Peyer's patch (tissue), 4 donors: ENCODE results near the gene XPC. TPM values are rescaled to one million over a fixed set of nuclear protein-coding genes. Genes with fewer than 3 reads are reported as not detected.

Source experiments
- DNase-seq, 3 donors: peaks; one replicate each; pipeline ENCODE4 v3.0.0-alpha.2; 2017 to 2019
- H3K27ac ChIP-seq, 4 donors: fragments of 200-600 bp; sonication (generic); one replicate each; pipeline ENCODE4 v1.5.1; 2016 to 2019
- H3K27me3 ChIP-seq, 2 donors: fragments of 200-600 bp; sonication (generic); one replicate each; pipeline ENCODE4 v1.5.1; 2019
- H3K36me3 ChIP-seq, 3 donors: fragments of 200-600 bp; sonication (generic); one replicate each; pipeline ENCODE4 v1.5.1; 2016 to 2019
- H3K4me1 ChIP-seq, 4 donors: fragments of 200-600 bp; sonication (generic); one replicate each; pipeline ENCODE4 v1.5.1; 2016 to 2019
- H3K4me3 ChIP-seq, 4 donors: fragments of 200-600 bp; sonication (generic); 1 replicate in 3 of 4; 2 replicates in 1 of 4; pipeline ENCODE4 v1.5.1; 2016 to 2019; ENCODE audit warnings: mild to moderate bottlenecking in 1 of 4
- H3K9me3 ChIP-seq, 4 donors: fragments of 200-600 bp; sonication (generic); one replicate each; pipeline ENCODE4 v1.5.1; 2016 to 2019; ENCODE audit warnings: mild to moderate bottlenecking in 1 of 4
- POLR2A ChIP-seq, 2 donors: fragments of 450-650 bp; IDR thresholded peaks; one replicate each; pipeline ENCODE4 v1.5.1; 2017; ENCODE audit warnings: antibody characterized with exemption in 2 of 2, mild to moderate bottlenecking in 2 of 2, moderate library complexity in 2 of 2
- total RNA-seq, 4 donors: library from RNA; depleted of rRNA; stranded (reverse); fragments of >200 nt; gene quantifications; one replicate each; pipeline ENCODE4 v1.1.0, GENCODE V29; 2016
- TF ChIP-seq, protein P1 (sequence below), 6 experiments: fragments of 450-650 bp in 4 of 6; fragments of 200-600 bp in 2 of 6; sonication (generic) in 1 of 6; IDR thresholded peaks; one replicate each; pipeline ENCODE4 v1.5.1; 2017 to 2019; ENCODE audit warnings: antibody characterized with exemption in 6 of 6, mild to moderate bottlenecking in 3 of 6, moderate library complexity in 1 of 6

The XPC gene
- total RNA-seq, 4 donors from 2014 or later = 46.1 to 88.3 (median 78.6) TPM

GRCh38 chr3:14159426-14159825 lies 19.0 kb downstream of the XPC start:
- TF ChIP-seq, protein P1, sequence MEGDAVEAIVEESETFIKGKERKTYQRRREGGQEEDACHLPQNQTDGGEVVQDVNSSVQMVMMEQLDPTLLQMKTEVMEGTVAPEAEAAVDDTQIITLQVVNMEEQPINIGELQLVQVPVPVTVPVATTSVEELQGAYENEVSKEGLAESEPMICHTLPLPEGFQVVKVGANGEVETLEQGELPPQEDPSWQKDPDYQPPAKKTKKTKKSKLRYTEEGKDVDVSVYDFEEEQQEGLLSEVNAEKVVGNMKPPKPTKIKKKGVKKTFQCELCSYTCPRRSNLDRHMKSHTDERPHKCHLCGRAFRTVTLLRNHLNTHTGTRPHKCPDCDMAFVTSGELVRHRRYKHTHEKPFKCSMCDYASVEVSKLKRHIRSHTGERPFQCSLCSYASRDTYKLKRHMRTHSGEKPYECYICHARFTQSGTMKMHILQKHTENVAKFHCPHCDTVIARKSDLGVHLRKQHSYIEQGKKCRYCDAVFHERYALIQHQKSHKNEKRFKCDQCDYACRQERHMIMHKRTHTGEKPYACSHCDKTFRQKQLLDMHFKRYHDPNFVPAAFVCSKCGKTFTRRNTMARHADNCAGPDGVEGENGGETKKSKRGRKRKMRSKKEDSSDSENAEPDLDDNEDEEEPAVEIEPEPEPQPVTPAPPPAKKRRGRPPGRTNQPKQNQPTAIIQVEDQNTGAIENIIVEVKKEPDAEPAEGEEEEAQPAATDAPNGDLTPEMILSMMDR (IDR thresholded peaks at IDR 0.05) = no peak
- TF ChIP-seq POLR2A (IDR thresholded peaks at IDR 0.05) = no peak
- no peak for DNase-seq
- H3K27ac ChIP-seq = no peak overlapping the region
- no peaks in the 10 kb centered on the region for H3K4me1 ChIP-seq
- peaks cover 0 to 93% (median 0%) of the 10 kb centered on the region in 3 donors for H3K36me3 ChIP-seq
- no peak overlapping the region for H3K4me3 ChIP-seq
- H3K9me3 ChIP-seq = peaks cover 0 to 6% (median 0%) of the 10 kb centered on the region in 4 donors
- H3K27me3 ChIP-seq = no peaks in the 10 kb centered on the region

DNA sequence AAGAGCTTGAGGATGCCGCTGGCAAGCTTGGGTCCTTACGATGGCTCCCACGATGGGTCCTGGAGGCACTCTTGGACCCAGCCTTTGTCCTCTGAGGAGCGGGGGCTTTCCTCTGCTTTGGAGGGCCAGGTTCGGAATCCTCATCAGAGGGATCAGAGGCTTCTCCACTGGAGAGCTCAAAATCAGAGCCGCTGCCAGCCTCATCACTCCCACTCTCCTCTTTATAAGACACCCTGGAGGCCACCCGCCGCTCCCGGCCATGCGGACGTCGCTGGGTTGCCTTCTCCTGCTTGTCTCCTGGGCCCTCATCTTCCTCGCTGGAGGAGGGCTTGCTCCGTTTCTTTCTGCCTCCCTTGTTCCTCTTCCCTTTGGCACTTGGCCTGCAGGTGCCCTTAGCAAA lies 20.0 kb downstream of the XPC start:
- Histone ChIP-seq H3K4me3 (no peak overlapping the region), H3K4me1 (no peaks in the 10 kb centered on the region), H3K9me3 (peaks cover 0 to 6% (median 0%) of the 10 kb centered on the region in 4 donors), H3K36me3 (peaks cover 0 to 92% (median 0%) of the 10 kb centered on the region in 3 donors), H3K27me3 (no peaks in the 10 kb centered on the region), H3K27ac (no peak overlapping the region)
- TF ChIP-seq, protein P1 (IDR thresholded peaks at IDR 0.05) = no peak
- TF ChIP-seq POLR2A (IDR thresholded peaks at IDR 0.05) = no peak
- no peak for DNase-seq

DNA sequence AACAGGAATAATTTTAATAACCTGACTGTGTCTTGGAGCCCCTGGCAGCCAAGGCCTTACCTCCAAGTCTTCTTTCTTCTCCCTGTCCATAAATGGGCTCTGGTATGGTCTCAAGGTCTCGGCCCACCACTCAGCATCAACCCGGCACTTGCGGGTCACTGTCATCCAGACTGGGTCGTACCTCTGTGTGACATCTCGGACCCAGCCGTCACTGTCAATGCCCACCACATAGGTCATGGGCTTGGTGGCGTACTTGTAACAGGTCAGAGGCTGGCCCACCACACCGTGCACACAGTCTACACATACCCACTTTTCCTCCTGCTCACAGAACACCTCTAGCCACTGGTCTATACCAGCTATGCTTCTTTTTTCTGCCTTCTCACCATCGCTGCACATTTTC lies 20.4 kb downstream of the XPC start:
- H3K4me1 ChIP-seq = no peaks in the 10 kb centered on the region
- no peak overlapping the region for H3K4me3 ChIP-seq
- no peak for TF ChIP-seq POLR2A (IDR thresholded peaks at IDR 0.05)
- TF ChIP-seq, protein P1 (IDR thresholded peaks at IDR 0.05) = no peak
- H3K27me3 ChIP-seq = no peaks in the 10 kb centered on the region
- peaks cover 0 to 6% (median 0%) of the 10 kb centered on the region in 4 donors for H3K9me3 ChIP-seq
- H3K36me3 ChIP-seq = peaks cover 0 to 92% (median 0%) of the 10 kb centered on the region in 3 donors
- no peak overlapping the region for H3K27ac ChIP-seq
- DNase-seq = no peak

GRCh38 chr3:14156843-14157561 lies 21.4 kb downstream of the XPC start:
- Histone ChIP-seq H3K4me3 (no peak overlapping the region), H3K27ac (no peak overlapping the region), H3K36me3 (peaks cover 0 to 92% (median 0%) of the 10 kb centered on the region in 3 donors), H3K4me1 (no peaks in the 10 kb centered on the region), H3K27me3 (no peaks in the 10 kb centered on the region), H3K9me3 (peaks cover 0 to under 1% (median 0%) of the 10 kb centered on the region in 4 donors)
- TF ChIP-seq, protein P1 (IDR thresholded peaks at IDR 0.05) = no peak
- no peak for TF ChIP-seq POLR2A (IDR thresholded peaks at IDR 0.05)
- no peak for DNase-seq

GRCh38 chr3:14156201-14156600 lies 22.2 kb downstream of the XPC start:
- Histone ChIP-seq H3K36me3 (peaks cover 0 to 92% (median 0%) of the 10 kb centered on the region in 3 donors), H3K4me1 (no peaks in the 10 kb centered on the region), H3K27me3 (no peaks in the 10 kb centered on the region), H3K27ac (no peak overlapping the region), H3K4me3 (no peak overlapping the region), H3K9me3 (no peaks in the 10 kb centered on the region)
- TF ChIP-seq, protein P1 (IDR thresholded peaks at IDR 0.05) = no peak
- no peak for TF ChIP-seq POLR2A (IDR thresholded peaks at IDR 0.05)
- no peak for DNase-seq
